GM18505 (cell line): ENCODE data around the gene LCE1C.

Source experiments
- ATAC-seq: cut with Tn5 transposase; IDR thresholded peaks from one replicate; pipeline ENCODE4 v1.9.1; 2021; ENCODE audit not compliant: unreplicated experiment
- POLR2A ChIP-seq: IDR thresholded peaks from 4 replicates; pipeline ENCODE4 v1.6.1; 2011; ENCODE audit warnings: borderline replicate concordance; ENCODE audit not compliant: insufficient read depth, insufficient read length; ENCODE audit errors: extremely low read depth

The LCE1C gene

GRCh38 chr1:152806576-152806975 is at the start of gene LCE1C:
Gene LCE1C (minus strand): TSS chr1:152806651. CDS start chr1:152805478, 1,173 bp downstream.
- no peak for TF ChIP-seq POLR2A

GRCh38 chr1:152855661-152856060 is 49.2 kb upstream of the LCE1C start:
- ATAC-seq = no peak
- no peak for TF ChIP-seq POLR2A

More at GRCh38 chr1:152806576-152806975, at the start of gene LCE1C:
- ATAC-seq = no peak

- no peak for ATAC-seq
- no peak for TF ChIP-seq POLR2A
Observed at GRCh38 chr1:152842556-152842955, 36.1 kb upstream of the LCE1C start, which contains the start of gene LCE6A. Gene LCE6A (plus strand): TSS chr1:152842856. CDS start chr1:152843521, 665 bp downstream.

GRCh38 chr1:152836870-152837269 is 30.4 kb upstream of the LCE1C start:
- TF ChIP-seq POLR2A = no peak
- ATAC-seq = no peak

- ATAC-seq = no peak
Observed at GRCh38 chr1:152827173-152827572, 20.7 kb upstream of the LCE1C start, which contains the start of gene LCE1A. Gene LCE1A (plus strand): TSS chr1:152827473. CDS start chr1:152827473, 0 bp downstream.

GRCh38 chr1:152824964-152825363 is 18.5 kb upstream of the LCE1C start:
- no peak for TF ChIP-seq POLR2A

More at GRCh38 chr1:152827173-152827572, 20.7 kb upstream of the LCE1C start, which contains the start of gene LCE1A:
- TF ChIP-seq POLR2A = no peak

GRCh38 chr1:152823294-152823693 is 16.8 kb upstream of the LCE1C start:
- no peak for ATAC-seq
- TF ChIP-seq POLR2A = no peak

More at GRCh38 chr1:152824964-152825363, 18.5 kb upstream of the LCE1C start:
- no peak for ATAC-seq

GRCh38 chr1:152817309-152817708 is 10.9 kb upstream of the LCE1C start:
- ATAC-seq = no peak

GRCh38 chr1:152811671-152812070 is 5.2 kb upstream of the LCE1C start, which contains the start of gene LCE1B:
Gene LCE1B (plus strand): TSS chr1:152811971. CDS start chr1:152812447, 476 bp downstream.
- no peak for ATAC-seq
- no peak for TF ChIP-seq POLR2A

More at GRCh38 chr1:152817309-152817708, 10.9 kb upstream of the LCE1C start:
- TF ChIP-seq POLR2A = no peak

- TF ChIP-seq POLR2A = no peak
- ATAC-seq = no peak
Observed at GRCh38 chr1:152811050-152811449, 4.6 kb upstream of the LCE1C start.

GRCh38 chr1:152801333-152801732 is 5.1 kb downstream of the LCE1C start:
- TF ChIP-seq POLR2A = no peak
- no peak for ATAC-seq

- ATAC-seq = no peak
- TF ChIP-seq POLR2A = no peak
Observed at GRCh38 chr1:152796421-152796820, 10.0 kb downstream of the LCE1C start, which contains the start of gene LCE1D. Gene LCE1D (plus strand): TSS chr1:152796721. CDS start chr1:152797795, 1,074 bp downstream.

GRCh38 chr1:152795686-152796085 is 10.8 kb downstream of the LCE1C start:
- no peak for TF ChIP-seq POLR2A
- ATAC-seq = no peak

- no peak for ATAC-seq
- TF ChIP-seq POLR2A = no peak
Observed at GRCh38 chr1:152786077-152786476, 20.4 kb downstream of the LCE1C start, which contains the start of gene LCE1E. Gene LCE1E (plus strand): TSS chr1:152786257. CDS start chr1:152787300, 1,043 bp downstream.
